Measurements from ENCODE around the gene SLC36A2.

SLC36A2 gene

DNA sequence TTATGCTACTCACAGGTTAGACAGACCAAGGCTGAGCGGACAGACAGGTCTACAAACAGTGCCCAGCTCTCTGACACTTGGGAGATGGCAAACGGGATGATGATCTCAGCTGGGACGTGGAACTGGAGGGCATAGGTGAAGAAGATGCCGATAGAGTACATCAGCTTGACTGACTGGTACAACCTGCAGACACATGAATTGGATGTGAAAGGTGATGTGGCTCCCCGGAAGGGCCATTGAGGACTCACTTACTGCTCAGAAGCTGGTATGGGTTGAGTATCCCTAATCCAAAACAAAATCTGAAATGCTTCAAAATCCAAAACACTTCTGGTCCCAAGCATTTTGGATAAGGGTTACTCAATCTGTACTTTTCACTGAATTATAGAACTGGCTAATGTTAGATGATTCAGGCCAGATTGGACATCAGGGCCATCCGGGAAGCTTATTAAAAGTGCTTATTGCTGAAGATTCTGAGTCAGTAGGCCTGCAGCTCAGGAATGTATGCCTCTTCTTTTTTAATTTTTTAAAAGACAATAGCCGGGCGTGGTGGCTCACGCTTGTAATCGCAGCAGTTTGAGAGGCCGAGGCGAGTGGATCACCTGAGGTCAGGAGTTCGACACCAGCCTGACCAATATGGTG, 66.2 kb downstream of the SLC36A2 start:
- DNase-seq = no peak

DNA sequence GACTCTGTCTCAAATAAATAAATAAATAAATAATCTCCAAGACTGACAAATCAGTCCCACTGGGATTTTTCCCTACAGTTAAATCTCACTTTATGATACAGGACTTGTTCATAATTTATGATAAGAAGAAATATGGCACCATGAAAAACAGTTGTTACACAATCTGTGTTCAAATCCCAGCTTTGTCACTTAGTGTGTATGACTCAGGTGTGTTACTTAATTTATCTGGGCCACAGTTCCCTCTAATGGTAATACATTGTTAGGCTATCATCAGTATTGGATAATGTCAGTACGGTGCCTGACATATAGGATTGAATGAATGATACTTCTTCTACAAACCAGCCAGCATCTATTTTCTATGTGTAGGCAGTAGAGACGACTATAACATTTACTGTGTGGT, 66.9 kb downstream of the SLC36A2 start:
- no peak for DNase-seq

DNA sequence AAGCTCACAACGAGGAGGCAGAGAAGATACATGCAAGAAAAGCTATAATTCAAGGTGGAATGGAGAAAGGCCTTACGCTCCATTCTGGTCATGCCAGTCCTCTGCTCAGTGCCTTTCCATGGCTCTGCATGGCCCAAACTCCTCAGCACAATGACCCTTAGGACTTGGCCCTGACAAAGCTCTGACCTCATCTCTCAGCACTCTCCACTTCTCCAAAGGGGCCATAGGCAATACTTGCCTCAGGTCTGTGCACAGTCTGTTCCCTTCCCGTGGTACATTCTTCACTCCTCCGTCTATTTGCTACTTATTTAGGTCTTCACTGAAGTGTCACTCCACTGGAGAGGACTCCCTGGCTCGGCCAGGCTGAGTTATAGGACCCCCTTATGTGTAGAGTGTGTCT, 68.5 kb downstream of the SLC36A2 start:
- no peak for DNase-seq

DNA sequence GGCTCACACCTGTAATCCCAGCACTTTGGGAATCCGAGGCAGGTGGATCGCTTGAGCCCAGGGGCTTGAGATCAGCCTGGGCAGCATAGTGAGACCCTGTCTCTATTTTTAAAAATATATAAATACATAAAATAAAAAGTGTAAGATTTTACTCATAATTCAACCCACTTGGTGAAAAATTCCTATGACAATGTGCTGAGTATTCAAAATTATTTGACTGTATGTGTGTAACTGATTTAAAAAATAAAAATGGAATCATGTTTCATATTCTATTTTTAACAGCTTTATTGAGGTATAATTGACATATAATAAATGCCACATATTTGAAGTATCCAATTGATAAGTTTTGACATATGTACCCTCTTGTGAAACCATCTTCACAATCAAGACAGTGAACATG, 71.6 kb downstream of the SLC36A2 start:
- no peak for DNase-seq

DNA sequence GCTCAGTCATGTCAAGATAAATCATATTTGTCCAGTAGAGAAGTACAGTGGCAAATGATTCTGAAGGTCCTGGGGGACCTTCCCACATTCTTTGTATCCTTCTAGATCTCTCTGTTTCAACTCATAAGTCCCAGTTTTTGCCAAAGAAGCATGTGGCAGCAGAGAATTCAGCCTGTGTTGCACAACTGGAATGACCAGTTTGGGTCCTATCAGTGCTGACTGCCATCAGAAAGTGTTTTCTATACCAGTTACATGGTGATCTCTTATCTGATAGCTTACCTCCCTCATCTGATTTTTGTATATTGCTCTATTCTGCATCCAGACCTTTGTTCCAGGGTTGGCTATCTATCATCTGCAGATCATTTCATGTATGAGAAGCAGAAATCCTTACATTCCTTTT, 72.7 kb downstream of the SLC36A2 start:
- DNase-seq = no peak

DNA sequence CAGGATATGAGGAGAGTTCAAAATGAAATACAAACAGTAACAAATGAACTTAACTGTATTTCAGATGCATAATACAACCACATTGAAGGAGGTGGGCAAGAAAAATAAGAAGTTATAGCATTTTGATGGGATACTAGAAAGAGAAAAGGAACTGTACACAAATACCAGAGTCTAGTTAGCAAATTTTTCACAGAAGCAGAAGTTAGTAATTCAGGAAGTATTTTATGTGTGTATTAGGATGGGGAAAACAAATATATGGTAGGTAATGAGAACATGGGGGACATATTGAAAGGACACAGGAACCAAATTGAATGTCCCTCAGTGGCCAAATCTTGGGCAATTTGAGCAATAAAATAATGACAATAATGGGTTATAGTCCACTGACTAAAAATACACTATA, 76.0 kb downstream of the SLC36A2 start:
- no peak for DNase-seq

DNA sequence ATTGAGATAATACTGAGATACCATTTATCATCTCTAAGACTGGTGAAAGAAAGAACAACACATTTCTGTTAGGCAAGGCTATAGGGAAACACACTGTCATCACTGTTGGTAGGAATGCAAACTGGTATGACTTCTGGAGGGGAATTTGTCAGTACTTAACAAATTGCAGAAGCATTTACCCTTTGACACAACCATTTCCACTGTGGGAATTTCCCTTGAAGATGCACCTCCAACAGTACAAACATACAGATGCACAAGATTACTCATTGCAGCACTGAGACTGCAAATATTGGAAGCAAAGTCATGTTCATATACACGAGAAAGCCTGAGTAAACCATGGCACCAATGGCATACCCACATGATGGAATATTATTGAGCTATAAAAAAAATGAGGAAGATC, 76.8 kb downstream of the SLC36A2 start:
- peak; percentile 2 for DNase-seq

DNA sequence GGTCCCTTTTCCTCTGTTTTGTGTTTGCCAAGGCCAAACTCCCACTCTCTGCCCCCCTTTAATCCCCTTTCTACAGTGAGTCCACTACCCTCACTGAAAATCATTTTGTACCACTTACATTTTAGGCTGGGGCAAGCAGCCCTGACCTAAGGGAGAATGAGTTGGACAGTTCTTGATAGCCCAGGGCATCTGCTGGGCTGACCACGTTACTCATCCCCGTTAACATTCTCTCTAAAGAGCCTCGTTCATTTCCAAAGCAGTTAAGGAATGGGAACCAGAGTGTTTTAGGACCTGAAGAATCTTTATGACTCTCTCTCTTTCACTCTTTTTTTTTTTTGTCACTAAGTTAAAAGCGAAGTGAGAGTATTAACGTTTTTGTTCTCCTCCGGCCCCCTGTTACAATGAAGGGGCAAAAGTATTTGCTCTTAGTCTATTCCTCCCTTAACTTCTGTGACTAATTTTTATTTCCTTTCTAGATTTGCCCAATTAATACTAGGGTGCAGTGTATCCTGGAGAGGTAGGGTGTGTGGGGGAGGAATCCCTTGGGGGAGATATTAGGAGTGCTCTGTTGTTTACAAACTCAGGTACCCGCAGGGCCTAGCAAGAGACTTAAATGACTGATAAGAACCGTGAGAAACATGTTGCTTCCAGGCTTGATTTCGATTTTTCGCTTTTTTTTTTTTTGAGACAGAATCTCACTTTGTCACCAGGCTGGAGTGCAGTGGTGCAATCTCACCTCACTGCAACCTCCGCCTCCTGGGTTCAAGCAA, 79.7 kb downstream of the SLC36A2 start:
- DNase-seq = no peak

All from CD4-positive, alpha-beta T cell treated with Interleukin-17A for 1 hour (primary cell).